Stimulated activated CD8-positive, alpha-beta memory T cell treated with anti-CD3 and anti-CD28 coated beads, Interleukin-2, amount 100 ng/mL, for 48 hours (primary cell): ENCODE data around the gene C17orf78.
"Not testable (repeated sequence)": the region's sequence is repeated elsewhere in the genome, so short reads cannot be mapped to it uniquely, and the experiment has no call there.

Experiments
- DNase-seq, 2 donors: peaks; one replicate each; pipeline ENCODE4 v3.0.0-alpha.2; 2020; ENCODE audit warnings: low read depth in 2 of 2

Gene C17orf78

DNA sequence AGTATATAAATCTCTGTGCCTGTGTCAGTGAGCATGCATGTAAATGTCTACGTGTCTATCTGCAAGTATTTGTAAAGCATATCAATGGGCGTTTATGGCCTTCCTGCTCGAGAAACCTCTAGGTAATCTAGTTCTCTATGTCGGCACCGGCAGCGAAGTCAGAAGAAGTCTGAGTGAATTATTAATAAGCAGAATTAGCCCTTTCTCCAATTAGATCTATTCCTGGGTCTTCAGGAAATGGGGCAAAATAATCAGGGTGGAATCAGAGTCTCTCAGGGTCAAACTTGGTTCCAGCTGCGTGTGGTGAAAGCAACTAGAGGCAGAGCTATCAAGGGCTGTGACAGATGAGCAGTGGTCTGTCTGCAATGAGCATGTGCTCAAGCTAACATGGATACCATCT lies at the start of gene C17orf78:
TSS of gene C17orf78 (plus strand) at position 280 of the 400 bp plus-strand sequence. CDS start at position 388, 108 bp downstream.
- DNase-seq = no peak

DNA sequence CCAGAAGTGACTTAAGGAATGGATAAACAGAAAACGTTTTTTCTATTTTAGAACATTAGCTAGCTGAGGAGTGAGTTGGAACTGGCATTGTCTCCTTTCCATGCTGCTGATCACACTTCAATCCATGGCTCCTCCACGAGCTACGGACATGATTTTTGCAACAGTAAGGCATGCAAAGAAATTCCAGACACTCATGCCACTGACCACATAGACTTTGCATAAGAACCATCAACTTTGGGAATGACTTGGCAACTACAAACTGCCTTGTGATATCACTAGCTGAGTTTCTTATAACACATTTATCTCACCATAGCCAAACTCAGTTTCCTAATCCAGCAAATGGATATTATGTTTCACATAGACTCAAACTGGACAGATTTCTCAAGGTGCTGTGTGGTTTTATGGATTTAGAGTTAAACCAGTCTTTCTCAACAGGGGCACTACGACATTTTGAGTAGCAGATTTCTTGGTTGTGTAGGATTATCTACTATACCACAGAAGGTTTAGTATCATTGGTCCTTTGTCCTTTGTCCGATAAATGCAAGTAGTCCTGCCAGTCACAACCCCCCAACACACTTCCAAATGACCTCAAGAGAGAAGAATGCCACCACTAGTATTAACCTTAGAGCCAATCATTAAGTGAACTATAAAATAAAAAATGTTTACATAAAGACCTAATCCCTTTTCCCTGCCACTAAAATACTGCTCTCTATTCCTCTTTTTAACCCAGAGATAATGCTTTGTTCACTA lies 48.3 kb upstream of the C17orf78 start:
- DNase-seq = no peak

DNA sequence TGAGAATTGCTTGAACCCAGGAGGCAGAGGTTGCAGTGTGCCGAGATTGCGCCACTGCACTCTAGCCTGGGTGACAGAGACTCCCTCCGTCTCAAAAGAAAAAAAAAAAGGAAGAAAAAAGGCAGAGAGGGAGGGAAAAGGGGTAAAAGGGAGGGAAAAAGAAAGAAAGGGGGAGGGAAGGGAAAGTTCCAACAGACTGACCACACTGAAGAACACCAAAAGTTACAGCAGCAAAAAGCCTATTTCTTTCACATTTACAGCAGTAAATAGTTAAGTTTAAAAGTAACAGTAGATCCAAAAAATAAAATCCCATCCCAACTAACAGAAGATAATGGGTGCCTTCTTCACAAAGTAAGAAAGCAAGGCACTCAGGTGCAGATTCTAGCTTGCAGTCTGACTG lies 36.9 kb upstream of the C17orf78 start:
- no peak for DNase-seq

DNA sequence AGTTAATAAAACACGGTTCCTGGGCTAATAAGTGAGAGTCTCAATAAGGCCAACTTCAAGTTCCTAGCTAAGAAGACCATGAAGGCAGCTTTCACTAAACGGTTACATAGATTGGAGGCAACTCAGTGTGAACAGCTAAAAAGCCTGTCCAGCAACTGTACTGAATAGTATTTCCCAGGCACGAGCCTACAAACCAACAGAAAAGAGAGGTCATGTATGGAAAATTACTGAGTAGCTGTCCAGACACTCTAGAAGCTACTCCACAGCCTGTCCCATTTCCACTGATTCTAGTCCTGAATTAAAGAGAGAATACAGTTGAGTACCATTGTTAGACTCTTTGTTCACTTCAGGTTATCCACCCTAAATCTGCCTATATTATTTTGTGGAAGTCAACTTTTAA lies 36.5 kb upstream of the C17orf78 start:
- DNase-seq = no peak

DNA sequence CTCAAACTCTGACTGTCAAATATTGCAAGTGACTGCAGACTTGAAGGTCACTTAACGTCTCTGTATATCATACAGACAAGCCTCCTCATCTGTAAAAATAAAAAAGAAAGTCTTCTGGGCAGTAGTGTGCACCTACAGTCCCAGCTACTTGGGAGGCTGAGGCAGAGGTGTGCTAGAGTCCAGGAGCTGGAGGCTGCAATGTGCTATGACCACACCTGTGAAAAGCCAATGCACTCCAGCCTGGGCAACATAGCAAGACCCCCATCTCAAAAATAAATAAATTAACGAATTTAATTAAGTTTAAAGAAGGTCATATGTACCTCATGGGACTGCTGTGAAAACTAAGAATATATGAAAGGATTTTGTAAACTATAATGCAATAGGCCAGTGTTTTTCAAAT lies 35.0 kb upstream of the C17orf78 start:
- no peak for DNase-seq

DNA sequence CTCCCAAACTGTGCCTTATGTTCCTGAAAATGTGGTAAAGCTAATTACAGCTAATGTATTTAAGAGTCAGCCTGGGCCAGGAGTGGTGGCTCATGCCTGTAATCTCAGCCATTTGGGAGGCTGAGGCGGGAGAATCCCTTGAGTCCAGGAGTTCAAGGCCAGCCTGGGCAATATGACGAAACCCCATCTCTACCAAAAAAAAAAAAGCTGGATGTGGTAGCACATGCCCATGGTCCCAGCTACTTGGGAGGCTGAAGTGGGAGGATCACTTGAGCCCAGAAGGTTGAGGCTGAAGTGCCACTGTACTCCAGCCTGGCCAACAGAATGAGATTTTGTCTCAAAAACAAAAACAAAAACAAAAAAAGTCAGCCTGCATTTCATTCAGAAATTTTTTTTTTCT lies 33.2 kb upstream of the C17orf78 start:
- DNase-seq = no peak

DNA sequence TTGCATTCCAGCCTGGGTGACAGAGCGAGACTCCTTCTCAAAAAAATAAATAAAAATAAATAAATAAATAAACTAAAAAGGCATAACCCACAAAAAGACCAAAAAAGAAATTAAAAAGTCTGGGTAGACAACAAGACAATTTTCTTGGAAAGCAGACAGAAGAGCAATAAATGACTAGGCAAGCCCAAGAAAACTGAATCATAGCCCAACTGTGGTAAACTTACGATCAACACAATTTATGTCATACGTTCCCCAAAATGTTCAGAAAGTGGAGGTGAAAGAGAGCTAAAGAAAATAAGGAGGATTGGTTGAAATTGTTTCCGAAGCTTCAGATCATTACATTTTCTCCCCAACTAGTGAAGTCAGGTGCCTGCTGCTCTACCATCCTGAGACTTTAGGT lies 31.3 kb upstream of the C17orf78 start:
- no peak for DNase-seq

DNA sequence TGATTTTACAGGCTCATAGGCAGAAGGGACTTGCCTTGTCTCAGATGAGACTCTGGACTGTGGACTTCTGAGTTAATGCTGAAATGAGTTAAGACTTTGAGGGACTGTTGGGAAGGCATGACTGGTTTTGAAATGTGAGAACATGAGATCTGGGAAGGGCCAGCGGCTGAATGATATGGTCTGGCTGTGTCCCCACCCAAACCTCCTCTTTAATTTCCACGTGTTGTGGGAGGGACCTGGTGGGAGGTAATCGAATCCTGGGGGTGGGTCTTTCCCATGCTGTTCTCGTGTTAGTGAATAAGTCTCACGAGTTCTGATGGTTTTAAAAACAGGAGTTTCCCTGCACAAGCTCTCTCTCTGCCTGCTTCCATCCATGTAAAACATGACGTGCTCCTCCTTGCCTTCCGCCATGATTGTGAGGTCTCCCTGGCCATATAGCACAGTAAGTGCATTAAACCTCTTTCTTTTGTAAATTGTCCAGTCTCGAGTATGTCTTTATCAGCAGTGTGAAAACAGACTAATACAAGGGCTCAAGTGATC lies 28.9 kb upstream of the C17orf78 start:
- not testable (repeated sequence) for DNase-seq

DNA sequence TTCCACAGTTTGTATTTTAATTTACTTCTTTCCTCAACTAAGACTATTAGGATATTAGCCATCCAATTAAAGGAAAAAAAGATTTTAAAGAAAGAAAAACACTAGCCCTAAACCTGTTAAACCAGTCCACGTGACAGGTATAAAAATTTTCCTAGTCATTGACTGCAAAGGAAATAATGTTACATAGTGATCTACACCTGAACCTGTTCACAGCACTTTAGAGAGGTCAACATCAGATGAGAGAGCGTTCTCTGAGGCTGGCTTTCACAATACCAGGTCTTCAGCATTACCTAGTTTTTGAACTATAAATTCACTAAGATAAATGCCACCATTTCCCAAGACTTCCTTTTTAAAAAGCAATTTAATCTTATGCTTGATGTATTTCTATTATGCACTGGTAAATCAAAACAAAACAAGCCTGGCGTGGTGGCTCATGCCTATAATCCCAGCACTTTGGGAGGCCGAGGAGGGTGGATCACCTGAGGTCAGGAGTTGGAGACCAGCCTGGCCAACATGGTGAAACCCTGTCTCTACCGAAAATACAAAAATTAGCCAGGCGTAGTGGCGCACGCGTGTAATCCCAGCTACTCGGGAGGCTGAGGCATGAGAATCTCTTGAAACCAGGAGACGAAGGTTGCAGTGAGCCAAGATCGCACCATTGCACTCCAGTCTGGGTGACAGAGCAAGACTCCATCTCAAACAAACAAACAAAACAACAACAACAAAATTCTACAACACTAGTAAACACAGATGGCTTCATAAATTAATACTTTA lies 18.8 kb upstream of the C17orf78 start:
- DNase-seq = not testable (repeated sequence)

DNA sequence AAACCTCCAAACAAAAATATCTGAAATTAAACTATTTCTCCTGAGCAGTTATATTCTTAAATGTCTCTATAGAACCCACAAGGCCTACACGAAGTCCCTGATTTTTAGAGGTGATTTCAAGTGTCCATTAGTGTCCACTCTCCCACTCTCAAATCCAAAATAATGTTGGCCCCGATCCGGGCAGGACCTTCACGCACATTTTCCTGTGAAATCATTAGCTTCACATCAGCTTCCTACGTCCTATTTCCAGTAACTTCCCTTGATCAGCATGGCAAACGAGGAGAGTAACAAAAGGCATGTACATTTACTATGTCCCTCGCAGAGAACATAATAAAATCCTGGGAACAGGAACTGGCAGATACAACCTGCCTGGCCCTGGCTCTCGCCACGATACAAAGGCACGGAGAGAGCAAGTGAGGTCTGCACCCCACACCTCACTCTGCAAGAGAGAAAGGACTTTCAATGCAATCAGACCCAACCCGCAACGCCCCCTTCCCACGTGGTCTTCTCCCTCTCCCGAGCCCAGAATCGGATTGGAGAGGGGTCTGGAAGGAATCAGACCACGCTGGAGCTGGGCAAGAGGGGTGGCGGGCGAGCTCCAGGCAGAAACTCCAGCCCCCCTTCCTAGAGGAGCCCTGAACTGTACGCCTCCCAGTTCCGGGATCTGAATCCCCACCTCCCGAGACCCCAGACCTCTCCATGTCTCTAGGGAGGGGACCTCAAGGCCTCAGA lies 17.5 kb upstream of the C17orf78 start:
- DNase-seq = peak; percentile 15 to 28

DNA sequence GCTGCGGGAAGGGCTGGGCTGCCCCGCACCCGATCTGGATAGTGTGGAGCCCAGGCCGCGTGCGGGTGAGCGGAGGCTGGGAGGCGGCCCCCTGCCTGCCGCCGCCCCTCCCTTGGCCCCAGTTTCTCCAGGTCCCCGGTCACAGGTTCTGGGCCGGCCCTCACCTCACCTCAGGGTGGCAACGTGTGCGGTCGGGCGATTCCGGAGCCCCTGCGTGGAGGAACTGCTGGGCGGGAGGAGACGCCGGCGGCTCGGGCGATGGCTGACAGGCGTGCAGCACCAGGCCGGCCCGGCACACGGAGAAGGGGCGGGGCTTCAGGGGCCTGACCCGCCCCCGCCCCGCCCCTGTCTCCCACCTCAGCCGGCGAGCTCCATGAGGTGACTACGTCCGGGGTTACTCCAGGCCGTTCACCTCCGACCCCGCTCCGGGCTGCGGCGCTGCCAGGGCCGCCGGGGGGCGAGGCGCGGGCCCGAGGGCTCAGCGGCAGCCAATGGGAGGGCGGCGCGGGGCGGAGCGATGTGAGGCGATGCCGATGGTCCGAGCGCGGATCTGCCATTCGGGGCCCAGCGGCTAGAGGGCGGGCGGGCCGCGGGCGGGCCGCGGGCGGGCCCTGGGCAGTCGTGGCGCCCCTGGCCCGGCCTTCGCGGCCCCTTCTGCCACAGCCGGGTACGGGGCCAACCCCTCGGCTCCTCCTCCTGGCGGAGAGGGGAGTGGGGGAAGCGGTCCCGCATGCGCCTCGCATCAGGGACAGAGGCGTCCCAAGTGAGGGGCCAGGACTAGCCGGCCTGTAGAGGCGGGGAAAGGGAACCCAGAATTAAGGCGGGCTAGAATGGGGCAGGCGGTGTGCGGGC lies 16.7 kb upstream of the C17orf78 start:
- peak; percentile 92 to 93 for DNase-seq

DNA sequence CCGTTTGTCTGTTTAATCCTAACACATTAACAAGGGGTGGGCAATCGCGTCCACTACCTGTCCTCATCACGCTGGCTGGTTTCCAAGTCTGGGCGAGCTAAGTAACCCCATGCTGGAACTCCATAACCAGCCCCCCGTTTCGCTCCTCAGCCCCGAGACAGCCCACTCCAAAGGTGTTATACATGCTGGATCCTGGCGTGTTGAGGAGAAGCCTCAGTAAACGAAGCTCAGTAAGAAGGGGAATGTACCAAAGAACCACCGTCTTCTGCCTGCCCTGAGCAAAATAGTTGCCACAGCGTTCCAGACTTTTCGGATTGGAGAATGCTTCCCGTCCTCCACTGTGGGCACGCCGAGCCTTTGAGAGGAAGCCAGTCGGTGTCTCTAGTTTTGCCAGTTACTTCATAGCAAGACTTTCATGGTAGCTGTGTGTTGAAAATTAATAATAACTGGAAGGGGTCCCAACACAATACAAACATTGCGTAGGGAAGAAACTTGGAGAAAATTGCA lies 16.1 kb upstream of the C17orf78 start:
- DNase-seq = no peak

DNA sequence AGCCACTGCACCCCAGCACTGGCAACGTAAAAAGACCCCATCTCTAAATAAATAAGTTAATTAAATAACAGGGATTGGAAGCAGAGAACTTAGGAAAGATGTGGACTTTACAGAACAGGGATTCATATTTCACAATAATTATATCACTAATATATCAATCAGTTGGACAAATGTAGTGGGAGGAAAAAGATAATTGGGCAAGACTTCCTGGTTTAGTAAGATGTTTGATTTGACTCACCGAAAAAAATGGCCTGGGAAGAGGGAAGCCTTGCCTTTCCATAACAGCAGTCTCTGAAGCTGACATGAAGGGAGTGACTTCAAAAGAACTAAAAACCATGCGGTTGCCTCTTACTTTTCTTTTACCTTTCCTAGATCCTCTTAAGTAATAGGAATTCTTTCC lies 15.2 kb upstream of the C17orf78 start:
- no peak for DNase-seq

DNA sequence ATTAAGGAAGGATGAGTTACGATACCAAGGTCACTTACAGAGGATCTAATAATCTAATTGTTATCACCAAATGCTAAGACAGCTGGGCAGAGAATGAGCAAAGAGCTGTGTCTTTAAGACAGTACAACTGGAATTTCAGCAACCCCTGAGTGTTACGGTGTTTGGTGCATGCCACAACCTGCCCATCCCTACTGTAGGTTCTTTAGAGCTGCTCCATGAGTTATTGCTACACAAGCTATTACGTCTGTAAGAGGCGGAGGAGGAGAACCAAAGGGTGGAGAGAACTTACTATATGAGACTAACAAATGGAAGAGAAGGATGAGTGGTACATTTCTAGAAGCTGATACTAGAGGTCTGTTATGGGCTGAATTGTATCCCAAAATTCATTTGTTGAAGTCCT lies 14.2 kb upstream of the C17orf78 start:
- no peak for DNase-seq

DNA sequence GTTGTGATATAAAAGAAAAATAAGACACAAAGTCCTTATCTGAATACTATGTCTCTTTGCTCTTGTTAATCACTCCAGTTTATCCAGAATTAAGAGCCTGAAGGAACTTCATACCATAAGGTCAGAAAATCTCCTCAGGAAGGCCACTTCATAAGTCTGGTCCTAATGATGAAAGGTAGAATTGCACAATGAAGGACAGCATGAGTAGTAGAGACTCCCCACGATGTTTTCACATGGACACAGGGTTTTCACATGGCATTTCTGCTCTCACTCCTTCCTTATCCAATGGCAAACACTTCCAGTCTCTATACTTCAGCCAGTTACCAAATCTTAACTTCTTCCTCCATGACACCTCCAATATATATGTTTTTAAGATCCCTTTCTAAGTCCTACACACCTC lies 10.2 kb upstream of the C17orf78 start:
- no peak for DNase-seq

DNA sequence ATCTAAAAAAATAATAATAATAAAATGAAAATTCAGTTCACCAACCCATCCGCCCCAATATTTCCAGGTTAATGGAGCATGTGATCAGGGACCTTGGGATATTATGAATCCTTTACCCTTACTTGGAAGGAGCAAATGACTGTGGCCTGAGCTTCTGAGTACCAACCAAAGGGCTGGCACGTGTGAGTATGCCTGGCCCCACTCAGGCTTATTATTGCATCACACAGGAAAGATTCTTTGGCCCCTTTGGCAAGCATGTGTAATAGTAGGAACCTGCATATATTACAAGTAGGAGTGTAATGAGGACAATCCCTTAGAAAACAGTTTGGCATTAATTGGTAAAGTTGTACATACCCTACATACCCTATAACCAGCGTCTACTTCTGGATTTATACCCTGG lies 7.2 kb upstream of the C17orf78 start:
- DNase-seq = no peak

DNA sequence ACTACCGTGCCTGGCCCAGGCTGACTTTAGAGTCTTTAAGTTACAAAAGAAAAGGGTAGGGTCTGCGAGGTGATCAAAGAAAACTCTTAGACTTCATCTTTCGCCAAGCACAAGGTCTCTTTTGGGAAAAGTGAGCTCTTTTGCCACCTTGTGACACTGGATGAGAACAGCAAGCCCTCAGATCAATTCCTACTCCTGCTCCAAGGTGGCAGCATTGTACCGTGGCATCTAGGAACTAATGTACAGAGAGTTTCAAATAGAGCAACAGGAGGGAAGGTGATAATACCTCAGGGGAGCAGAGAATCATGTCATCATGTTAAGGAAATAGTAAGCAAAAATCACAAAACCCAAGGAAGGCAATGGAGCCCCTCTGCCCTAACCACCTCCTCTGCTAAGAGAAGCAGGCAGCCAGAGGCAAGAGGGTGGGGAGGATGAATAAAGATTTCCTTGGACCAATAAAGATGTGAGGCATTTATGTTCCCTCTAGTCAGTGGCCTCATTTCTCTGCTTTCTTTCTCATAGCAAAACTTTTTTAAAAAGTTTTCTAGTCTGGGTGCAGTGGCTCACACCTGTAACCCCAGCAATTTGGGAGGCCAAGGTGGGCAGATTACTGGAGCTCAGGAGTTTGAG lies 2.1 kb upstream of the C17orf78 start:
- DNase-seq = peak; percentile 12 to 35

DNA sequence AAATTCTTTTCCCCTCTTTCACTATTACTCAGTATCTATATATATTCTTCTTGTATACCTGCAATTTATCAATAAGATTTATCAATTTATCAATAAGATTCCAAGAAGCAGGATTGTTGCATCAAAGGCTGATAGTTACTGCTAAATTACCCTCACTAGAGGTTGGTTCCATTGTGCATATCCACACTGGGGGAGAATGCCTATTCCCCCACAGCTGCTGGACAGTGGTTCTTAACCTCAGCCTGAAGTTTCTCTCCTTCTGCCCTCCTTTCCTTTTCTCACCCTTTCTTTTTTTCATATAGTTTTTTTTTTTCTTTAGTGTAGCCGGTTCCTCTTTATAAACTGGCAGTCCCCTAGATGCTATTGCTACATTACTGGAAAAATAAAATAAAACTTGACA lies 6.3 kb downstream of the C17orf78 start:
- no peak for DNase-seq

DNA sequence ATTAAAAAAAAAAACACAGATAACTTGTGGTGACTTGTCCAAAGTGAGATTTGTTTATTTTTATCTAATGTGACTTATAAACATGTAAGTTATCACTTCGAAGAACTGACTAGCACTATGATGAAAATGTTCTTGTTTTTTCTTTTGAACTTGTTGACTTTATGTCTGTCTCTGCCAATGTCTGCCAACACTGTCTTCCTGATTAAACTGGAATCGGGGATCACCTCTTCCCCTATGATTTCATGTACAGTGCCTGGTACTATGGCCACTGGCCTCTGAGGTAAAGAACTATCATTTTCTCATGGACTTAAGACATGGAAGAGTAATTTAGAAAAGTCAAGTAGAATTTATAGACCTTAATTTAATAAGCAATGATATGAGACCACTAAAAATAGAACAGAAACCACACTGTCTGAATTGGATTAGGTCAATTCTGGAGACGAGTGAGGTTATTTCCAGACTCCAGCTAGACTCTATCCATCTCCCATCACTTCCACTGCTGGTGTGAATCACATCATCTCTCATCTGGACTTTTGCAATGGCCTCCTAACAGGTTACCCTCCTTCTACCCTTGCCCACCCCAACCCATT lies 8.9 kb downstream of the C17orf78 start:
- no peak for DNase-seq

DNA sequence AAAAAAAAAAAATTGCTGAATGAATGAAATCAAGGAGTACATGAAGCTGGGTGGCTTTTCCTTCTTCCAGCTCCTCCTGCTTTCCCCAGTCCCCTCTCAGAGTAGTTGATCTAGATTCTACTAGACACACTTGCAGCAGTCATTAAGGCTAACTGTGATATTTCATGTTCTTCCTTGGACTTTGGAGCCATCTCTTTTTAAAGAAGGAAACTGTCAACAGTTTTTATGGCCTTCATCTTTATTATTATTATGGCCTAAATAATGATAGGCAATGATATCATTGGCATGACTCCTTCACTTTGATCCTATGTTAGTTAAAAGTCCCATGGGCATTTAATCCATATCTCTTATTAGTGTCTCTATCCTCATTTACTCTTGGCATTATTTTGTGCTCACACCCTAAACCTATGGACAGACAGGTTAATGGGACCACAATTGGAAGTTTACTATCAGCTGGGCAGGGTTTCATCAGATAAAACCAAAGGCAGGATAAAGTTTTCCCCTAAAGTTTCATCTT lies 9.7 kb downstream of the C17orf78 start:
- no peak for DNase-seq
